Activated CD8-positive, alpha-beta memory T cell treated with anti-CD3 and anti-CD28 coated beads for 4 hours (primary cell): ENCODE data around the gene C6orf89.
A peak's percentile ranks its signal among the peaks of the same experiment; 100 is the strongest.

Experiments
- DNase-seq, 2 donors: peaks; one replicate each; pipeline ENCODE4 v3.0.0-alpha.2; 2020; ENCODE audit warnings: low read depth in 2 of 2

The C6orf89 gene

DNA sequence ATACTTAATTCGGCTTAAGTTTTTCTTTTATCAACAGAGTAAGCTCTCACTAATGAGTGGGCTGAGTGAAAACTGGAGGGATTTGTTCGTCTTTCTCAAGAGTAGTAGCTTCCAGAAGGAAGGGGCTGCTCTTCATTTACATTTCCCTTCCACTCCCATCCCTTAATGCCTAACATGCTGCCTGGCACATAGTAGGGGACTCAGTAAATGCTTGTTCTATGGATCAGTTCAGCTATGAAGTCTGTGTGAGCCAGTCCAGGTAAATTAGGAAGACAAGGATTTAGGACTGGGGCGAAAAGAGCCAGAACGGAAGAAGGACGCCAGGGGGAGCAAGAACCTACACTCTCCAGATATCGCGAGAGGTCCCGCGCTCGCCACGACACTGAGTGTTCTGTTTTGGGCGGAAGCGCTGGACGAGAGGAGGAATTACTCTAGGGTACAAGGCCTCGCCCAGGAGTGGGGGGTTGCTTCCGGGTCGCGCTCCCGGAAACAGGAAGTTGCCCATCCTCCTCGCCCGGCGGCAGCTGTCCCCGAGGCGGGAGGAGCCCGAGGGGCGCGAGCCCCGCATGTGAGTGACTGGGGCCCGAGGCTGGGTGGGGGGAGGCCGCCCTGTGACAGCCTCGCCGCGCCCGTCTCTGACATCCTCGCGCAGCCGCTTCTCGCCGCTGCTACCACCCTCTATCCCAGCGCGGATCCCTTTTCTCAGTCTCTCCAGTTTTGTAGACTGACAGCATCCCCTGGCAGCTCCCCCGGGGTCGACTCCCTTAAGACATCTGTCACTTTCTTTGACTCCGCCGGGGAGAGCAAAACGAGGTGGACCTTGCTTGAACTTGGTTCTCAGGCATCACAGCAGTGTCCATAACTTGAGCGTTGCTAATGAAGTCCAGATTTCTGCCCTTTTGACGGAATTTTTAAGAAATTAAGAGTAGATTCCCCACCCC lies at the start of gene C6orf89:
Gene C6orf89 (plus strand): TSS at position 492 of the 941 bp plus-strand sequence. CDS start 13,493 bp downstream, outside the sequence.
- DNase-seq, result peak; percentile 92 to 96

GRCh38 chr6:36836111-36837021 lies 49.4 kb upstream of the C6orf89 start:
- no peak for DNase-seq

DNA sequence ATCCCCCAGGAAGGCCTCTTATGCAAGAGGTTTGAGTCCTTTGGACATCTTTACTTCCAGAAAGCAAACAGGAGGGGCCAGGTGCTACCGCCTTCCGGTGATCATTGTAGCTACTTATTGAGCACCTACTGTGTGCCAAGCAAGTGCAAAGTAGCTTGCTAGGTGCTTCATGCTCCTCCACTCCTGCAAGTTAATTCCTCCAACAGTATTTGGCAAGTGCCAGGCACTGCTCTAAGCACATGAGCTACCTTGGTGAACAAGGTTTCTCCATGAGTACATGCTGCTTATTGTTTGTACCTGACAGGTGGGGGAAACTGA lies 48.8 kb upstream of the C6orf89 start:
- no peak for DNase-seq

DNA sequence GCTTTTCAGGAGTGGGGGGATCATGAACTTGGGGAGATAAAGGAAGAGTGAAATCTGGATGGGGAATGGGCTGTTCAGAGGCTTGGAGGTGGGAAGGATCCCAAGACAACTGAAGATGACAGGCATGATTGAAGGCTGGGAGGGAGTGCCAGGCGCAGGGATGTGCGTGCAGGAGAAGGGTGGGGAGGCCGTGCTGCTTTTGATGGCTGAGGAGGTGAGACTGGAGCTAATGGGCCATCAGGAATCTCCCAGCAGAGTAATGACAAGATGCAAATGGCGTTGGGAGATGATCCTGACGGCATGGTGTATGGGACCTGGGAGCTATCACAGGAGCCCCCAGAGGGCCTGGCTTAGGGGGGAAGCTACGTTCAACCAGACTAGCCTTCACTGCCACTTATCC lies 48.1 kb upstream of the C6orf89 start:
- DNase-seq, result no peak

DNA sequence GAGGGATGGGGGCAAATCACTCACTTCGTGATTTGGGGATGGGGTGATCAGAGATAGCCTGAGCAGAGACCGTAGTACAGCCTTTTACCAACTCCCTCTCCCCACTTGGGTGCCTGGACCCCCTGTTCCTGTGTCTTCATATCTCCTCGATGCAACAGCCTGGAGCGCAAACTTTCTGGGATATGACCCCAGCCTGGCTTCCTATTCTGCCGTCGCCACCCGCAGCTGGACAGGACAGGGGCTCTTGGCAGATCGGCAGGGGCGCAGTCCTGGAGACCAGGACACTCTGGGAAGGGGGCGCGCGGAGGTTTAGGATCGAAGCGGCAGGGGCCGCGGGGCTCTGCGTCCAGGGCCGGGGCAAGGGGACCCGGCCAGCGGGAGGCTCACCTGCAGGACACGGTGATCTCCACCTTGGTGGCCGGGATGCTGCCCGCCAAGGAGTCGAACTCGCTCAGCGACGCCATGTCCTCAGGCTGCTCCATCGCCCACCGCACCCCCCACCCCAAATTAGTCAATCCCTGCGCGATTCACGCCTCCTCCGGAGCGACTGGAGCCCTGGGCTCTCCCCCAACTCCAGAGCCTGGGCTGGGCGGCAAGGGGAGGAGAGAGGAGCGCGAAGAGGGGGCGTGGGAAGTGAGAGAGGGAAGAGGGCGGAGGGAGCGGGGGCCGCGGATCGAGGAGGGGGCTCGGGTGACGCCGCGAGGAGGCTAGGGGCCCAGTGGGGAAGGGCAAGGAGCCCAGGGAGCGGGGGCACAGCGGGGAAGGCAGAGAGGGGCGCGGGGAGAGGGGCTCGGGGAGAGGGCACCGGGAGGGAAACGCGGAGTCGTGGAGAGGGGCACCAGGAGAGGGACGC lies 46.6 kb upstream of the C6orf89 start, which contains the start of gene CPNE5:
Gene CPNE5 (minus strand): TSS at position 549 of the 853 bp plus-strand sequence. CDS start 67 bp downstream, at position 482.
- no peak for DNase-seq

DNA sequence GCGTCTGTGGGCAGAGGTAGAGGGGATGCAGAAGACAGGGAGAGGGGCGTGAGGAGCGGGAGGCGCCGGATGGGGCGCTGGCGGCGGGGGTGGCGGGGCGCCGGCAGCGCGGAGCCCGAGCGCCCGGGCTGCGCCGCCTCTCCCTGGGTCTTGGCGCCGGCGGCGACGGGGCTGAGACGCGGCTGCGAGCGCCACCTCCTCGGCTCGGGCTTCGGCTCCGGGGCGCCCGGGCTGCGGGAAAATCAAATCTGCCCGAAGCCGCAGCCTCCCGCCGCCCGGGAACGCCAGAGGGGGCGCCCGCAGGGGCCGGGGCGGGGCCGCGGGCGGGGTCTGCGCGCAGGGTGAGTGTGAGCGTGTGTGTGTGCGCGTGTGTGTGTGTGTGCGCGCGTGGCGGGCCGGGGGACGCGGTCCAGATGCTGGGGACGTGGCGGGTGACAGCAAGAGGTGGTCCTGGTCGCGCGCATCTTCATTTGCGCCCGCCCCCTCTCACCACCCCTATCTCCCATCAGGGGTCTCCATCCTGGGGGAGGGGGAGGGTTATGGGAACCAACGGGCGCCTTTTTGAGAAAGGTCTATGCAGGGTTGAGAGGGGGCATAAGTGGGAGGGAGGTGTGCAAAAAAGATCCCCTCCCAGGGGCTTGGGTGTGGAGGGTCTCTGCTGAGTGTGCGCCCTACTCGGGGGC lies 45.9 kb upstream of the C6orf89 start:
- DNase-seq, result no peak

- no peak for DNase-seq
Observed at GRCh38 chr6:36840432-36841403, 45.0 kb upstream of the C6orf89 start.

GRCh38 chr6:36841756-36842155 lies 44.0 kb upstream of the C6orf89 start:
- DNase-seq, result no peak

DNA sequence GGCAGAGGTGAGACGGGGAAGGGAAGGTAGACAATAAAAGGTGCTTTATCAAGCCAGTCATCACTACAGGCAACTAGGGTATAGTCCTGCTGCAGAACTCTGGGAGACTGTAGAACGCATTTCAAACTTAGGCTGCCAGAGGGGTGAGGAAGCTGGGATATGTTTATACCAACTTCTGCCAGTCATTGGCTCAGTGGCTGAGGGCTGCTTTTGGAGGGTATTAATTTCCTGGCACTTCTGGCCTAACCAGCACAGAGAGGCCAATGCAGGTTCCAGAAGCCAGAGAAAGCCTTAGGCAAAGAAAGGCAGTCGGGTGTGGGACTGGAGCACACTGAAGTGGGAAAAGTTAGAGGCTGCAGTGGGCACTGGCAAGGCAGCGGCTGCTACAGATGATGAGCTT lies 42.6 kb upstream of the C6orf89 start:
- DNase-seq, result no peak

DNA sequence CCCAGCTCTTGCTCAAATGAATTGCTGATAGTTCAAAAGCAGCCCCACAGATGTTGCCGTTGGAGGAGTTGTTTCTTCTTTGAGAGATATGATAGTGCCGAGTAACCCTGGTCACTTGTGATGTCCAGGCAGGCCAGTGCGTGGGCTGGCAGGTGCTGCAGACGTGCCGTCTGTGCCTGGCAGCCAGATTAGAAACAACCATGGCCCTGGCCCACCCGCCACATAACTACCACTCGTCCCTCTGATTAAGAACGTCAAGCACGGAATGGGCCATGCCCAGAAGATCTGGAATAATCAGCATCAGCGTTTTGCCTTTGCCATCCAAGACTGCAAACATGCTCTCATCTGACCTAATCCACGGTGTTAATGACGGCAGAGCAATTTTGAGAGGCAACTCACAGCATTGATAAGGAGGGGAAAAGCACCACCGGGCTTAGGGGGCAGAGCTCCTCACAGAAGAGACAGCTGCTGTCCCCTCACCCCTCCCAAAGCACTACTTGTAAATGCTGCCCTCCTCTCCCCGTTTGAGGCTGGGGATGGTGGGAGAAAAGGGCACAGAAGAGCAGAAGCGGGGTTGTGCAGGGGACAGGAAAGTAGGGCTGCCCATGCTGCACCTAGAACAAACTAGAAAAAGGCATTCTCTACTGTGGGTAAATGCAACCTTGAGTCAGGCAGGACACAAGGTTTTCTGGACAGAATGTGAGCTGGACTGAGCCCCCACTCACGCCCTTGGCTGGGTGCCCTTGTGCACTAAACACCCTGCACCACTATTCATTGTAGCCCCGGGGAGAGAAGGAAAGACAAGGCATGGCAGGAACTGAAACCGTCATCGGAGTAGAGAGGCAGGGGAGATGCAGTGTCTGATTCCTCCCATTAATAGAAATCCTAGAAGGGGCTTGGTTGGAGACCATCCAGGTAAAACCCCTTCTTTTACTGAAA lies 41.3 kb upstream of the C6orf89 start:
- no peak for DNase-seq

DNA sequence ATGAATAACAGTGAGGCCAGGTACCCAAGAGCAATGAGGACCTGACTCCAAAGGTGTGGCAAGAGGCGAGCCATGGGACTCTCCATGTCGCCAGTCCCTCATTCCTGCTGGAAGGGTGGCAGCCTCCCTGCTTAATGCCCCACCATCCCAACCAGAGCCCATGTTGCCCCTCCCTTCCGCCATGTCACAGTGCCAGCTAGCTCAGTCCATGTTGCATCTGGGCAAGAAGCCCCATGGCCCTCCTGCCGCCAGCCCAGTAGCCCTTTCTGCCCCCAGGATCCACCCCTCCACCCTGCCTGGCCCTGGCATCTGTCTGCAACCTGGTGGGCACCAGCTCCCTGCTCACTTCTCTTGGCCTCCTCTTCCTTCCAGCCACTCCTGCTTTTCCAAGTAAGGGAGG lies 40.5 kb upstream of the C6orf89 start:
- no peak for DNase-seq

GRCh38 chr6:36847152-36847551 lies 38.6 kb upstream of the C6orf89 start:
- DNase-seq, result no peak

- no peak for DNase-seq
Observed at GRCh38 chr6:36847991-36848390, 37.8 kb upstream of the C6orf89 start.

GRCh38 chr6:36848658-36849441 lies 36.9 kb upstream of the C6orf89 start:
- DNase-seq, result no peak

- DNase-seq, result no peak
Observed at GRCh38 chr6:36850021-36850420, 35.7 kb upstream of the C6orf89 start.

- no peak for DNase-seq
Observed at GRCh38 chr6:36851149-36851614, 34.6 kb upstream of the C6orf89 start.

DNA sequence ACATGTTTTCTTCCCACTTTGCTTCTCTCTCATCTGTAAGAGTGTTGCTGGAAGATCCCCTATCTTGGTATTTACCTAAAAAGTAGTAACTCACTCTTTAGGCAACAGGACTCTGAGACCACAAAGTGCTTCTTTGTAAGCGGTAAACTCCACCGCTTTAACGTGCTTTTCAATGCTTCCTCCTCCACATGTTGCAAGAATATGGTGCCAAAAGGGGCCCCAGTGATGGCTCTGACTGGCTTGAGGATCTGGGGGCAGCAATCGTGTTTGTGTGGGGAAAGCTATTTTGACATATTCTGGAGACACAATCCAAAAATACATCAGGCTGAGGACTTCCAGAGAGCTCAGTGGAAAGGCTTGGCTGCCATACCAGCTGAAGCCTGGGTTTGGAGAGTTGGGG lies 34.1 kb upstream of the C6orf89 start:
- DNase-seq, result no peak
